HG03469 (cell line): ENCODE data around the gene C6orf141.

Experiments used
- ATAC-seq: cut with Tn5 transposase; IDR thresholded peaks from one replicate; pipeline ENCODE4 v1.9.1; 2021; ENCODE audit warnings: mild to moderate bottlenecking, moderate library complexity, moderate number of reproducible peaks; ENCODE audit not compliant: unreplicated experiment

C6orf141 gene

GRCh38 chr6:49550492-49551077, at the start of gene C6orf141:
C6orf141 (plus strand) TSS chr6:49550668; CDS start chr6:49550793, 125 bp downstream.
- ATAC-seq, result peak; percentile 55

GRCh38 chr6:49504666-49505065, 45.8 kb upstream of the C6orf141 start:
- no peak for ATAC-seq

GRCh38 chr6:49506569-49507111, 43.8 kb upstream of the C6orf141 start:
- no peak for ATAC-seq

- no peak for ATAC-seq
Measured at GRCh38 chr6:49509342-49509741, 41.1 kb upstream of the C6orf141 start.

- ATAC-seq, result no peak
Measured at GRCh38 chr6:49513153-49513989, 37.1 kb upstream of the C6orf141 start.

GRCh38 chr6:49514571-49515484, 35.6 kb upstream of the C6orf141 start:
- ATAC-seq, result no peak

GRCh38 chr6:49515485-49516146, 34.9 kb upstream of the C6orf141 start:
- no peak for ATAC-seq

- no peak for ATAC-seq
Measured at GRCh38 chr6:49516147-49516505, 34.3 kb upstream of the C6orf141 start.

GRCh38 chr6:49517919-49518318, 32.5 kb upstream of the C6orf141 start:
- ATAC-seq, result no peak

GRCh38 chr6:49519660-49520059, 30.8 kb upstream of the C6orf141 start:
- ATAC-seq, result peak; percentile 99

- ATAC-seq, result no peak
Measured at GRCh38 chr6:49522710-49523593, 27.5 kb upstream of the C6orf141 start.

GRCh38 chr6:49523901-49524300, 26.6 kb upstream of the C6orf141 start:
- ATAC-seq, result no peak

GRCh38 chr6:49524541-49524940, 25.9 kb upstream of the C6orf141 start:
- ATAC-seq, result no peak

GRCh38 chr6:49526598-49526997, 23.9 kb upstream of the C6orf141 start:
- no peak for ATAC-seq

- ATAC-seq, result no peak
Measured at GRCh38 chr6:49527320-49527719, 23.1 kb upstream of the C6orf141 start.

- no peak for ATAC-seq
Measured at GRCh38 chr6:49528571-49528970, 21.9 kb upstream of the C6orf141 start.

GRCh38 chr6:49530141-49530776, 20.2 kb upstream of the C6orf141 start:
- ATAC-seq, result no peak

GRCh38 chr6:49531774-49532569, 18.5 kb upstream of the C6orf141 start:
- ATAC-seq, result peak; percentile 95
